Loucy (cell line): ENCODE results near the gene COMTD1.
"Not testable (repeated sequence)": the region's sequence is repeated elsewhere in the genome, so short reads cannot be mapped to it uniquely, and the experiment has no call there.

Experiments
- H2AFZ ChIP-seq: fragments of 200-600 bp; sonication (generic); 2 replicates; pipeline ENCODE4 v1.6.0; 2016; ENCODE audit warnings: antibody characterized with exemption, mild to moderate bottlenecking, low read length, moderate library complexity
- H3F3A ChIP-seq: fragments of 200-600 bp; 2 replicates; pipeline ENCODE4 v1.6.0; 2016; ENCODE audit warnings: antibody characterized with exemption, low read depth, mild to moderate bottlenecking
- H3K27me3 ChIP-seq: fragments of 200-600 bp; sonication (generic); 2 replicates; pipeline ENCODE4 v1.6.1; 2014; ENCODE audit warnings: low read length, mild to moderate bottlenecking; ENCODE audit not compliant: insufficient read depth, poor library complexity, severe bottlenecking
- H3K36me3 ChIP-seq: fragments of 200-600 bp; sonication (generic); 2 replicates; pipeline ENCODE4 v1.6.1; 2016; ENCODE audit warnings: low read length; ENCODE audit not compliant: insufficient read depth
- H3K4me1 ChIP-seq: fragments of 200-600 bp; sonication (generic); 2 replicates; pipeline ENCODE4 v1.5.1; 2014; ENCODE audit warnings: low read length, mild to moderate bottlenecking; ENCODE audit not compliant: insufficient read depth, poor library complexity, severe bottlenecking
- H3K4me2 ChIP-seq: fragments of 200-600 bp; sonication (generic); 2 replicates; pipeline ENCODE4 v1.6.0; 2014; ENCODE audit warnings: antibody characterized with exemption, low read length, low read depth, mild to moderate bottlenecking; ENCODE audit not compliant: poor library complexity, severe bottlenecking
- H3K4me3 ChIP-seq: fragments of 200-600 bp; sonication (generic); 2 replicates; pipeline ENCODE4 v1.5.1; 2014; ENCODE audit warnings: low read length, mild to moderate bottlenecking, mixed read lengths; ENCODE audit not compliant: poor library complexity, severe bottlenecking
- H3K79me2 ChIP-seq: fragments of 200-600 bp; sonication (generic); 2 replicates; pipeline ENCODE4 v1.6.1; 2014; ENCODE audit warnings: low read length; ENCODE audit not compliant: insufficient read depth
- H3K9ac ChIP-seq: fragments of 200-600 bp; sonication (generic); 2 replicates; pipeline ENCODE4 v1.6.0; 2014; ENCODE audit warnings: mild to moderate bottlenecking, low read depth, low read length, moderate library complexity; ENCODE audit not compliant: poor library complexity, severe bottlenecking
- H3K9me2 ChIP-seq: fragments of 200-600 bp; sonication (generic); replicated peaks from 2 replicates; pipeline ENCODE4 v1.6.1; 2016; ENCODE audit warnings: low read depth, low read length, mixed read lengths
- H3K9me3 ChIP-seq: fragments of 200-600 bp; sonication (generic); 2 replicates; pipeline ENCODE4 v1.6.1; 2014; ENCODE audit warnings: mild to moderate bottlenecking, antibody characterized with exemption, low read length, low read depth; ENCODE audit not compliant: insufficient read depth
- H4K20me1 ChIP-seq: fragments of 200-600 bp; sonication (generic); 2 replicates; pipeline ENCODE4 v1.6.0; 2014; ENCODE audit warnings: antibody characterized with exemption, low read length, mild to moderate bottlenecking; ENCODE audit not compliant: insufficient read depth, poor library complexity, severe bottlenecking
- EZH2phosphoT487 ChIP-seq: fragments of 200-600 bp; IDR thresholded peaks from 2 replicates; pipeline ENCODE4 v1.6.1; 2018; ENCODE audit warnings: antibody characterized with exemption, mild to moderate bottlenecking, moderate library complexity, borderline replicate concordance
- TF ChIP-seq, protein P1 (sequence below): fragments of 200-600 bp; sonication (generic); conservative IDR thresholded peaks from 2 replicates; pipeline ENCODE4 v1.5.1; 2014; ENCODE audit warnings: mild to moderate bottlenecking, antibody characterized with exemption, low read length

The COMTD1 gene

DNA sequence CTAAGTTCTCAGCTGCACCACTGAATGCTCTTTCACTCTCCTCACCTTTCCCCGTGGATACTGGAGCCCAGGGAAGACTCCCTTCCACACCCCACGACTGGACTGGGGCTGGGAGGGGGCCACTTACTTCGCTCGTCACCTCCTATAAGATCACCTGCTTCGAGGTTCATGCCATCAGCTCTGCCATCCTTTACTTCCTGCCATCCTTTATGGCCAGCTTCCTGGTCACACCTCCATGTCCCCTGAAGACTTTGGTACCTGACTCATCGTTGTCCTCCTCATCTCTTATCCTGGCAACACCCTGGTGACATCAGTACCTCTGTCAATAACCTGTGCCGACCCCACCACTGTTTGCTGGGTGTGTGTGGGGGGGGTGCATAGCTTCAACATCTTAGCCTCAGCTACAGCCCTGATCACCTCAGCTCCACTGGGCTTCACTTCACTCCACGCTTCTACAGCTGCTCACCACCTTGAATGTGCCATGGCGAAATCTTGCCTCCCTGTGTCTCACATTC lies 33.9 kb downstream of the COMTD1 start:
- H3K9ac ChIP-seq = no peak overlapping the region
- TF ChIP-seq, protein P1, sequence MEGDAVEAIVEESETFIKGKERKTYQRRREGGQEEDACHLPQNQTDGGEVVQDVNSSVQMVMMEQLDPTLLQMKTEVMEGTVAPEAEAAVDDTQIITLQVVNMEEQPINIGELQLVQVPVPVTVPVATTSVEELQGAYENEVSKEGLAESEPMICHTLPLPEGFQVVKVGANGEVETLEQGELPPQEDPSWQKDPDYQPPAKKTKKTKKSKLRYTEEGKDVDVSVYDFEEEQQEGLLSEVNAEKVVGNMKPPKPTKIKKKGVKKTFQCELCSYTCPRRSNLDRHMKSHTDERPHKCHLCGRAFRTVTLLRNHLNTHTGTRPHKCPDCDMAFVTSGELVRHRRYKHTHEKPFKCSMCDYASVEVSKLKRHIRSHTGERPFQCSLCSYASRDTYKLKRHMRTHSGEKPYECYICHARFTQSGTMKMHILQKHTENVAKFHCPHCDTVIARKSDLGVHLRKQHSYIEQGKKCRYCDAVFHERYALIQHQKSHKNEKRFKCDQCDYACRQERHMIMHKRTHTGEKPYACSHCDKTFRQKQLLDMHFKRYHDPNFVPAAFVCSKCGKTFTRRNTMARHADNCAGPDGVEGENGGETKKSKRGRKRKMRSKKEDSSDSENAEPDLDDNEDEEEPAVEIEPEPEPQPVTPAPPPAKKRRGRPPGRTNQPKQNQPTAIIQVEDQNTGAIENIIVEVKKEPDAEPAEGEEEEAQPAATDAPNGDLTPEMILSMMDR = no peak
- no peak for TF ChIP-seq EZH2phosphoT487
- no peaks in the 10 kb centered on the region for H3K36me3 ChIP-seq
- H3K4me2 ChIP-seq = no peak overlapping the region
- H2AFZ ChIP-seq = no peak overlapping the region
- H3F3A ChIP-seq = no peaks in the 10 kb centered on the region
- H3K9me3 ChIP-seq = no peaks in the 10 kb centered on the region
- H3K27me3 ChIP-seq = no peaks in the 10 kb centered on the region
- no peaks in the 10 kb centered on the region for H3K79me2 ChIP-seq
- no peaks in the 10 kb centered on the region for H4K20me1 ChIP-seq
- H3K4me3 ChIP-seq = no peak overlapping the region
- no peaks in the 10 kb centered on the region for H3K4me1 ChIP-seq
- no peaks in the 10 kb centered on the region for H3K9me2 ChIP-seq

DNA sequence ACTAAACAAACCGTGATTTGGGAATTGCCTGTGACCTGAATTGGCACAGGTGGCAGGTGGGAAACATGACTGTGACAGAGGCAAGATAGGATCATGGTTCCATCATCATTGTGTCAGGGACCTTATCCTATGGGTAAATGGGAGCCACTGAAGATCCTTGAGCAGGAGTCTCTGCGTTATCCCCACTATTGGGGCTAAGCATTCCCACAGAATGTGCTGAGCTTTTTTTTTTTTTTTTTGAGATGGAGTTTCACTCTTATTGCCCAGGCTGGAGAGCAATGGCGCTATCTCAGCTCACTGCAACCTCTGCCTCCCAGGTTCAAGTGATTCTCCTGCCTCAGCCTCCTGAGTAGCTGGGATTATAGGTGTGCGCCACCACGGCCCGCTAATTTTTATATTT lies 35.8 kb downstream of the COMTD1 start:
- H3K4me2 ChIP-seq, H3K4me1 ChIP-seq, H3K4me3 ChIP-seq, H3K9me2 ChIP-seq, H3K36me3 ChIP-seq, H2AFZ ChIP-seq, H3K9me3 ChIP-seq, H3K9ac ChIP-seq, H3K79me2 ChIP-seq, H3F3A ChIP-seq, H4K20me1 ChIP-seq, H3K27me3 ChIP-seq: not testable (repeated sequence)

DNA sequence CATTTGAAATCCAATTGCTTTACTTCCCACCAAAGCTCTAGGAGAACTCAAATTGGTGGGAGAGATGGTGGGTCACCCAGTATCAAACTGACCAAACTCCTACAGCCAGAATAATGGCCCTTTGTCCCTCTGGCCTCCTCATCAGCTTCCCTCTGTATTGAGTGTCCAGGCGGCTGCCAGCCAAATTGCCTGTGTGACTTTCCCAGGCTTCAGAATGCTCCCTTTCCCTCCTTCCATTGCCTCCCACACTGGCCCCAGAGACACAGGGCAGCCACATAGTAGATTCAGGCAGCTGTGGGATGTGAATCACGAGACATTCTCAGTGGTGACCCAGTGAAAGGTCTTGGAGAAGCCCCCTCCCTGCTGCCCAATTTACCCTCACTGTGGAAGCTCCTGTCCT lies 37.9 kb downstream of the COMTD1 start:
- no peaks in the 10 kb centered on the region for H3K9me3 ChIP-seq
- H3F3A ChIP-seq = no peaks in the 10 kb centered on the region
- H3K4me1 ChIP-seq = no peaks in the 10 kb centered on the region
- H4K20me1 ChIP-seq = no peaks in the 10 kb centered on the region
- no peaks in the 10 kb centered on the region for H3K79me2 ChIP-seq
- no peak overlapping the region for H3K4me3 ChIP-seq
- H3K4me2 ChIP-seq = no peak overlapping the region
- no peak overlapping the region for H2AFZ ChIP-seq
- H3K36me3 ChIP-seq = no peaks in the 10 kb centered on the region
- H3K9me2 ChIP-seq = no peaks in the 10 kb centered on the region
- TF ChIP-seq, protein P1 = no peak
- no peak for TF ChIP-seq EZH2phosphoT487
- no peaks in the 10 kb centered on the region for H3K27me3 ChIP-seq
- H3K9ac ChIP-seq = no peak overlapping the region

GRCh38 chr10:75197066-75197465 lies 38.7 kb downstream of the COMTD1 start:
- no peaks in the 10 kb centered on the region for H4K20me1 ChIP-seq
- no peak overlapping the region for H2AFZ ChIP-seq
- no peaks in the 10 kb centered on the region for H3K9me3 ChIP-seq
- H3K9ac ChIP-seq = no peak overlapping the region
- H3K36me3 ChIP-seq = no peaks in the 10 kb centered on the region
- H3K4me1 ChIP-seq = no peaks in the 10 kb centered on the region
- no peak overlapping the region for H3K4me2 ChIP-seq
- no peaks in the 10 kb centered on the region for H3K27me3 ChIP-seq
- TF ChIP-seq, protein P1 = no peak
- TF ChIP-seq EZH2phosphoT487 = no peak
- no peaks in the 10 kb centered on the region for H3K79me2 ChIP-seq
- H3K4me3 ChIP-seq = no peak overlapping the region
- H3F3A ChIP-seq = no peaks in the 10 kb centered on the region
- no peaks in the 10 kb centered on the region for H3K9me2 ChIP-seq
